H1 (cell line): ENCODE data around the gene GATA5. TPM values are rescaled to one million over a fixed set of nuclear protein-coding genes. Genes with fewer than 3 reads are reported as not detected.

Experiments used
- CTCF ChIA-PET: fragments of 300-600 bp; sonication (Branson Sonifier 250); formaldehyde crosslinking; loops from one replicate; lab custom pipeline; 2021; ENCODE audit not compliant: partially characterized antibody; lab: Charles Lee
- POLR2A ChIA-PET: fragments of 300-600 bp; sonication (Branson Sonifier 250); formaldehyde crosslinking; loops from one replicate; lab custom pipeline; 2021; ENCODE audit warnings: inconsistent platforms; ENCODE audit not compliant: partially characterized antibody; lab: Charles Lee
- DNase-seq, 2 experiments: peaks; one replicate each; pipeline versions ENCODE4 v3.0.0 to v3.0.0-alpha.2; 2010 to 2022; ENCODE audit warnings: low spot score in 2 of 2, low read depth in 1 of 2, mixed read lengths in 1 of 2
- FAIRE-seq: peaks from 2 replicates; lab custom pipeline; 2011; peaks lifted over from hg19 to GRCh38; lab: Jason Lieb, UNC
- H2AFZ ChIP-seq: 2 replicates; pipeline ENCODE4 v1.8.1; 2012; ENCODE audit warnings: low read length, inconsistent platforms
- H2AK5ac ChIP-seq: 2 replicates; pipeline ENCODE4 v1.6.1; 2013; ENCODE audit warnings: low read depth, low read length
- H2BK120ac ChIP-seq: replicated peaks from 2 replicates; pipeline ENCODE3; 2013; ENCODE audit warnings: low read depth, low read length, inconsistent platforms
- H2BK12ac ChIP-seq: 2 replicates; pipeline ENCODE4 v1.6.1; 2013; ENCODE audit warnings: low read depth, low read length
- H2BK15ac ChIP-seq: 2 replicates; pipeline ENCODE4 v1.6.1; 2013; ENCODE audit warnings: low read length
- H2BK20ac ChIP-seq: 2 replicates; pipeline ENCODE4 v1.6.1; 2013; ENCODE audit warnings: low read length
- H2BK5ac ChIP-seq: 2 replicates; pipeline ENCODE4 v1.6.1; 2013; ENCODE audit warnings: low read depth, low read length
- H3K14ac ChIP-seq: 2 replicates; pipeline ENCODE4 v1.6.1; 2013; ENCODE audit warnings: inconsistent platforms; ENCODE audit not compliant: insufficient read length
- H3K18ac ChIP-seq: 2 replicates; pipeline ENCODE4 v1.6.1; 2013; ENCODE audit warnings: low read length; ENCODE audit errors: extremely low read depth
- H3K23ac ChIP-seq: 2 replicates; pipeline ENCODE4 v1.6.1; 2013; ENCODE audit warnings: inconsistent platforms; ENCODE audit not compliant: insufficient read length
- H3K23me2 ChIP-seq: 2 replicates; pipeline ENCODE4 v1.6.1; 2013; ENCODE audit warnings: low read depth, low read length
- H3K27ac ChIP-seq: 2 replicates; pipeline ENCODE4 v1.6.1; 2011; ENCODE audit warnings: low read depth, low read length, inconsistent platforms
- H3K27me3 ChIP-seq, 4 experiments: replicated peaks in 1 of 4; 1 replicate in 1 of 4; 2 replicates in 3 of 4; pipeline versions ENCODE4 v1.6.1 to v1.8.1; 2011 to 2013; ENCODE audit warnings: low read length in 3 of 4, mild to moderate bottlenecking in 3 of 4, inconsistent platforms in 2 of 4, mixed read lengths in 2 of 4, moderate library complexity in 1 of 4; ENCODE audit not compliant: control insufficient read depth in 3 of 4, insufficient read depth in 3 of 4; ENCODE audit errors: extremely low read depth in 1 of 4
- H3K36me3 ChIP-seq, 4 experiments: 2 replicates each; pipeline versions ENCODE4 v1.6.1 to v1.8.1; 2011 to 2013; ENCODE audit warnings: mild to moderate bottlenecking in 4 of 4, low read length in 3 of 4, moderate library complexity in 2 of 4, control low read depth in 1 of 4, inconsistent platforms in 1 of 4; ENCODE audit not compliant: insufficient read depth in 4 of 4, control insufficient read depth in 2 of 4
- H3K4ac ChIP-seq: replicated peaks from 2 replicates; pipeline ENCODE3; 2013; ENCODE audit warnings: low read length, low read depth, mixed read lengths, inconsistent platforms; ENCODE audit not compliant: insufficient read length
- H3K4me1 ChIP-seq, 4 experiments: replicated peaks in 1 of 4; 1 replicate in 1 of 4; 2 replicates in 3 of 4; pipeline versions ENCODE4 v1.6.1 to v1.8.1; 2011 to 2013; ENCODE audit warnings: low read length in 3 of 4, inconsistent platforms in 2 of 4, mixed read lengths in 1 of 4; ENCODE audit not compliant: insufficient read depth in 4 of 4, control insufficient read depth in 3 of 4
- H3K4me2 ChIP-seq, 2 experiments: 2 replicates each; pipeline versions ENCODE4 v1.6.1 to v1.8.1; 2011 to 2013; ENCODE audit warnings: low read depth in 2 of 2, low read length in 2 of 2, control low read depth in 1 of 2, inconsistent platforms in 1 of 2, mild to moderate bottlenecking in 1 of 2; ENCODE audit not compliant: insufficient read depth in 1 of 2
- H3K4me3 ChIP-seq, 4 experiments: fragments of 200-600, 300-600 bp in 1 of 4; sonication (generic), shearing (Covaris generic), sonication (Bioruptor Twin) in 1 of 4; 2 replicates each; pipeline versions ENCODE4 v1.5.1 to v1.8.1; 2011 to 2016; ENCODE audit warnings: low read length in 4 of 4, low read depth in 3 of 4, control low read depth in 2 of 4, inconsistent platforms in 2 of 4, mild to moderate bottlenecking in 2 of 4, mixed read lengths in 1 of 4, moderate library complexity in 1 of 4; ENCODE audit not compliant: insufficient read depth in 2 of 4; ENCODE audit errors: extremely low read depth in 1 of 4
- H3K56ac ChIP-seq: replicated peaks from 2 replicates; pipeline ENCODE3; 2013; ENCODE audit warnings: low read depth, mild to moderate bottlenecking, mixed read lengths, low read length, inconsistent platforms; ENCODE audit not compliant: insufficient read length
- H3K79me1 ChIP-seq: 2 replicates; pipeline ENCODE4 v1.6.1; 2013; ENCODE audit warnings: low read depth, low read length, control low read depth
- H3K79me2 ChIP-seq, 2 experiments: 2 replicates each; pipeline versions ENCODE4 v1.6.1 to v1.8.1; 2012 to 2013; ENCODE audit warnings: low read length in 2 of 2, mild to moderate bottlenecking in 2 of 2, inconsistent platforms in 1 of 2; ENCODE audit not compliant: insufficient read depth in 2 of 2, control insufficient read depth in 1 of 2
- H3K9ac ChIP-seq, 4 experiments: replicated peaks in 1 of 4; 1 replicate in 1 of 4; 2 replicates in 3 of 4; pipeline versions ENCODE4 v1.6.1 to v1.8.1; 2011 to 2013; ENCODE audit warnings: low read depth in 3 of 4, low read length in 3 of 4, control low read depth in 2 of 4, mild to moderate bottlenecking in 2 of 4, moderate library complexity in 2 of 4, inconsistent platforms in 1 of 4; ENCODE audit errors: extremely low read depth in 1 of 4
- H3K9me3 ChIP-seq, 2 experiments: 2 replicates each; pipeline versions ENCODE4 v1.6.1 to v1.8.1; 2012 to 2013; ENCODE audit warnings: mild to moderate bottlenecking in 2 of 2, moderate library complexity in 2 of 2, control low read depth in 1 of 2, inconsistent platforms in 1 of 2, low read depth in 1 of 2, low read length in 1 of 2, mixed read lengths in 1 of 2; ENCODE audit not compliant: insufficient read depth in 2 of 2
- H4K20me1 ChIP-seq, 2 experiments: replicated peaks in 1 of 2; 2 replicates each; pipeline versions ENCODE3 to v1.8.1; 2011 to 2013; ENCODE audit warnings: inconsistent platforms in 2 of 2, low read length in 2 of 2, mild to moderate bottlenecking in 1 of 2; ENCODE audit not compliant: insufficient read depth in 2 of 2, control insufficient read depth in 1 of 2
- H4K5ac ChIP-seq: 2 replicates; pipeline ENCODE4 v1.6.1; 2013; ENCODE audit warnings: low read length, low read depth, mixed read lengths, inconsistent platforms; ENCODE audit not compliant: insufficient read length
- H4K8ac ChIP-seq: 2 replicates; pipeline ENCODE4 v1.8.0; 2013; ENCODE audit warnings: mild to moderate bottlenecking, moderate library complexity, low read length, inconsistent platforms; ENCODE audit not compliant: insufficient read depth; ENCODE audit errors: extremely low read depth
- H4K91ac ChIP-seq: replicated peaks from 2 replicates; pipeline ENCODE3; 2013; ENCODE audit warnings: low read length, mixed read lengths, inconsistent platforms; ENCODE audit not compliant: insufficient read length
- ASH2L ChIP-seq: fragments of 200-600, 300-600 bp; sonication (generic); IDR thresholded peaks from one replicate; pipeline ENCODE4 v1.7.1; 2017; ENCODE audit warnings: low read length
- BCL11A ChIP-seq, 2 experiments: IDR thresholded peaks; one replicate each; pipeline ENCODE4 v1.6.1; 2011; ENCODE audit warnings: low read depth in 2 of 2, low read length in 2 of 2, mild to moderate bottlenecking in 2 of 2
- CREB1 ChIP-seq: IDR thresholded peaks from 2 replicates; pipeline ENCODE4 v1.6.1; 2012; ENCODE audit warnings: inconsistent platforms
- GTF2F1 ChIP-seq: IDR thresholded peaks from 2 replicates; pipeline ENCODE4 v1.6.1; 2012; ENCODE audit warnings: low read depth, low read length, improper control_type of control experiment, borderline replicate concordance
- KDM4A ChIP-seq: IDR thresholded peaks from one replicate; pipeline ENCODE4 v1.7.1; 2012; ENCODE audit warnings: low read depth, mild to moderate bottlenecking, moderate library complexity, low read length, inconsistent platforms; ENCODE audit not compliant: severe bottlenecking
- POU5F1 ChIP-seq: IDR thresholded peaks from 2 replicates; pipeline ENCODE4 v1.6.1; 2011; ENCODE audit warnings: low read depth, mild to moderate bottlenecking, low read length, moderate library complexity
- RAD21 ChIP-seq, 2 experiments: IDR thresholded peaks in 1 of 2; conservative IDR thresholded peaks in 1 of 2; 2 replicates each; pipeline ENCODE4 v1.6.1; 2011; ENCODE audit warnings: low read depth in 2 of 2, low read length in 2 of 2, improper control_type of control experiment in 1 of 2, inconsistent platforms in 1 of 2, mild to moderate bottlenecking in 1 of 2, moderate library complexity in 1 of 2
- RXRA ChIP-seq: IDR thresholded peaks from 2 replicates; pipeline ENCODE4 v1.6.1; 2011; ENCODE audit warnings: low read depth, mild to moderate bottlenecking, low read length, moderate library complexity; ENCODE audit not compliant: insufficient read depth
- SAP30 ChIP-seq: fragments of 300-600 bp; sonication (generic); IDR thresholded peaks from 2 replicates; pipeline ENCODE4 v1.7.1; 2012; ENCODE audit warnings: low read length, moderate library complexity, mild to moderate bottlenecking, inconsistent platforms; ENCODE audit not compliant: insufficient read depth, insufficient replicate concordance
- SP2 ChIP-seq: IDR thresholded peaks from 2 replicates; pipeline ENCODE4 v1.6.1; 2012; ENCODE audit warnings: mild to moderate bottlenecking, low read length, inconsistent platforms
- TAF7 ChIP-seq: optimal IDR thresholded peaks from 2 replicates; pipeline ENCODE3; 2011; ENCODE audit warnings: low read depth, mild to moderate bottlenecking, inconsistent platforms, low read length, moderate library complexity, borderline replicate concordance
- TBP ChIP-seq: IDR thresholded peaks from 2 replicates; pipeline ENCODE4 v1.6.1; 2011; ENCODE audit warnings: low read depth, low read length, improper control_type of control experiment
- YY1 ChIP-seq: IDR thresholded peaks from 2 replicates; pipeline ENCODE4 v1.6.1; 2011; ENCODE audit warnings: low read depth, mild to moderate bottlenecking, low read length
- WGBS, 2 experiments: shearing (Covaris generic) in 1 of 2; methylation state at CpG; one replicate each; pipeline versions ENCODE4 v1.1.6 to v1.1.7; 2013 to 2015; ENCODE audit warnings: low lambda C conversion rate in 2 of 2, mixed read lengths in 2 of 2, inconsistent platforms in 1 of 2, low coverage in 1 of 2, missing lambda C conversion rate in 1 of 2; ENCODE audit not compliant: insufficient replicate concordance in 2 of 2, insufficient coverage in 1 of 2, insufficient read length in 1 of 2; ENCODE audit errors: extremely low coverage in 1 of 2, missing lambda C conversion rate in 1 of 2; 5-methylcytosine and 5-hydroxymethylcytosine counted together
- polyA plus RNA-seq, 7 experiments: library from polyadenylated mRNA; depleted of rRNA in 3 of 7; stranded (reverse) in 5 of 7; unstranded in 2 of 7; fragments of >200 nt in 5 of 7; fragments of 200-250 nt in 2 of 7; gene quantifications; 1 replicate in 5 of 7; 2 replicates in 1 of 7; 4 replicates in 1 of 7; pipeline versions ENCODE4 v1.2.1 to v1.2.3, GENCODE V29; 2011 to 2013; ENCODE audit warnings: missing spikeins in 2 of 7, mixed read lengths in 2 of 7
- total RNA-seq: library from RNA; stranded (reverse); fragmentation: NEBNext Ultra II Directional; extraction: Animal tissue kit (Norgen Biotek cat#: 25700); gene quantifications from 2 replicates; pipeline ENCODE4 v1.2.1, GENCODE V29; 2021

The GATA5 gene
- total and polyA plus RNA-seq, 2 of the 8 experiments (the other 6 are each of a cell fraction or from before 2014, with no cell fraction given), result 0.08 to 0.11 TPM

DNA sequence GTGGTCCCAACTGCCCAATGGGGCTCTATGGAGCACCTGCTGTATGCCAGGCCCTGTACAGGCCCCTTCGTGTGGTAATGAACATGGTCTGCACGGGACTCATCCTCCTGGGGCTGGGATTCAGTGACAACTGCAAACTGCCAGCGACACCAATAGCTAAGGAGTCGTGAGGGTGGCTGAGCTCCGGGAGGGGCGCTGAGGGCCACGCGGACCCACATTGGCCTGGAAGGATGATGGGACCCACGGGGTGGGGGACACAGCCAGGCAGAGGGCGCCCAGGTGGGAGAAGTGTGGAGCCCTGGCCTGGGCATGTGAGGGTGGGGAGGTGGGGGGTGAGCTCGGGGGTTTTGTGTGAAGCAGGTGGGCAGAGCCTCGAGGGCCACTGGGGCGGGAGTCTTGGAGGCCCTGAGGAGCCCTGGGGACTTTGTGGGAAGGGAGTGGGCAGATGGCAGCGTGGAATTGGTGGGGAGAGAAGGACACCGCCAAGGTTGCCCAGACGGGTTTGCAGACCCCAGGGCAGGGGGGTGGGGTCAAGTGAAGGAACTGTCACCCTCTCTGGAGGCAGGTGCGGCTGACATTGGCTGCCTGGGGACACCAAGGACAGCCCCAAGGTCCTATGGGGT, 22.5 kb downstream of the GATA5 start:
- Histone ChIP-seq H3K56ac (no peak overlapping the region), H2BK5ac (no peak overlapping the region), H4K5ac (no peak overlapping the region), H2BK120ac (no peak overlapping the region), H3K9me3 (no peaks in the 10 kb centered on the region), H3K27me3 (no peaks in the 10 kb centered on the region), H3K79me1 (no peaks in the 10 kb centered on the region; the same call in 1 of the 2 replicates), H3K4me1 (peaks cover 0 to 8% (median 1%) of the 10 kb centered on the region in 4 experiments; a peak in 1 of 7 replicates), H2AFZ (no peak overlapping the region), H3K23me2 (peaks cover 3% of the 10 kb centered on the region; the same call in 1 of the 2 replicates), H3K4me3 (no peak overlapping the region), H4K20me1 (no peaks in the 10 kb centered on the region), H2BK12ac (no peak overlapping the region), H2BK15ac (no peak overlapping the region), H4K8ac (no peak overlapping the region), H2AK5ac (no peak overlapping the region), H3K4me2 (no peak overlapping the region), H3K79me2 (no peaks in the 10 kb centered on the region), H3K9ac (no peak overlapping the region), H3K14ac (no peak overlapping the region), H3K36me3 (no peaks in the 10 kb centered on the region), H3K18ac (no peak overlapping the region), H3K27ac (no peak overlapping the region), H3K23ac (no peak overlapping the region), H4K91ac (no peak overlapping the region), H3K4ac (no peak overlapping the region), H2BK20ac (no peak overlapping the region)
- POLR2A ChIA-PET, result interaction anchor here (1.1 kb wide), 1 partner anchor 30 kb away, joined by 3 read pairs; no protein-coding TSS in a partner anchor
- FAIRE-seq (no peak), DNase-seq (no peak)
- WGBS, 2 experiments, result 93% methylated on average over 15 of the region's 17 CpGs; no CpG with 5 or more reads in 1 of the 2 experiments
- CTCF ChIA-PET, result interaction anchor here (0.8 to 2.1 kb wide), 5 partner anchors 10 to 157 kb away, joined by 3 to 8 read pairs (median 4); no protein-coding TSS in a partner anchor
- no peak for TF ChIP-seq TBP
- no peak for TF ChIP-seq ASH2L
- TF ChIP-seq SAP30, result no peak
- TF ChIP-seq GTF2F1, result no peak
- TF ChIP-seq RAD21 (IDR thresholded peaks at IDR 0.05 in 1 of 2, conservative IDR thresholded peaks at IDR 0.05 in 1 of 2; ENCODE audit: low read depth in 2 of 2, low read length in 2 of 2), result no peak
- TF ChIP-seq SP2, result no peak
- TF ChIP-seq KDM4A, result no peak
- TF ChIP-seq CREB1, result no peak
- no peak for TF ChIP-seq RXRA
- TF ChIP-seq TAF7, result no peak
- TF ChIP-seq POU5F1, result no peak
- TF ChIP-seq BCL11A (IDR thresholded peaks at IDR 0.05; ENCODE audit: low read depth in 2 of 2, low read length in 2 of 2), result no peak
- no peak for TF ChIP-seq YY1
